Erythroblast (primary cell): ENCODE results near the gene CCDC190.

ENCODE experiments used
- GATA1 ChIP-seq: IDR thresholded peaks from 2 replicates; pipeline ENCODE4 v1.6.1; 2011; ENCODE audit warnings: low read depth, mild to moderate bottlenecking, control low read depth, low read length, moderate library complexity
- POLR2A ChIP-seq: IDR thresholded peaks from 2 replicates; pipeline ENCODE4 v1.6.1; 2011; ENCODE audit warnings: mild to moderate bottlenecking, low read length

DNA sequence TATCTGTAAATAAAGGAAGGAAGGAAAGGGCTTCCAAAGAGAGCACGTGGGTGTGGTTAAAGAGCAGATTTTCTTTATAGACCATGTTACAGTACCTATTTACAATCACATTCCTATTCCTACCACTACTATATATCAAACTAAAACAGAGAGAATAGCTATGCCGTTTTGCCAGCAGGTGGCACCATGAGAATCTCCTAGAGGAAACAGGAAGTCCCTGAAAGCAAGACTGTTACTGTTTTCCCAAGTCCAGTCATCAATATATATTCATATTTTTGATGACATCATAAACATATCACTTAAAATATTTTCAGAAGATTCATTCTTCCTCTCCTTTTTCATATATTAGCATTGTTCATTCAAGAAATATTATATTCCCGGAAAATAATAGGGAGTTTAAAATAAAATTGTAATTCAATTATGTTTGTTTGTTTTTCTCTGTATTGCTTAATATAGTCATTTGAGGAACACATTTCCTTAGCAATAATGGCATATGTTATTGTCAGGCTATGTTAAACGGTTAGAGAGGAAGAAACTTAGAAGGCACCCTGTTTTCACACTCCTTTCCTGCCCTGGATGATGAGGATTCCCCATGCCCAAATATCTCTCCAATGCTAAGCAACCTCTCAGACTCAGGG lies 6.6 kb downstream of the CCDC190 start:
- TF ChIP-seq POLR2A (no peak), GATA1 (no peak)
